Measurements from ENCODE around the gene PPP1CA. TPM values are rescaled to one million over a fixed set of nuclear protein-coding genes. Genes with fewer than 3 reads are reported as not detected.

The PPP1CA gene
- total and polyA plus RNA-seq, 11 donors, result 90.3 to 207 (median 105) TPM

- 19 to 28% (median 26%) methylated on average over 8 to 9 of the region's 9 CpGs for WGBS, 4 donors
- TF ChIP-seq, protein P1, sequence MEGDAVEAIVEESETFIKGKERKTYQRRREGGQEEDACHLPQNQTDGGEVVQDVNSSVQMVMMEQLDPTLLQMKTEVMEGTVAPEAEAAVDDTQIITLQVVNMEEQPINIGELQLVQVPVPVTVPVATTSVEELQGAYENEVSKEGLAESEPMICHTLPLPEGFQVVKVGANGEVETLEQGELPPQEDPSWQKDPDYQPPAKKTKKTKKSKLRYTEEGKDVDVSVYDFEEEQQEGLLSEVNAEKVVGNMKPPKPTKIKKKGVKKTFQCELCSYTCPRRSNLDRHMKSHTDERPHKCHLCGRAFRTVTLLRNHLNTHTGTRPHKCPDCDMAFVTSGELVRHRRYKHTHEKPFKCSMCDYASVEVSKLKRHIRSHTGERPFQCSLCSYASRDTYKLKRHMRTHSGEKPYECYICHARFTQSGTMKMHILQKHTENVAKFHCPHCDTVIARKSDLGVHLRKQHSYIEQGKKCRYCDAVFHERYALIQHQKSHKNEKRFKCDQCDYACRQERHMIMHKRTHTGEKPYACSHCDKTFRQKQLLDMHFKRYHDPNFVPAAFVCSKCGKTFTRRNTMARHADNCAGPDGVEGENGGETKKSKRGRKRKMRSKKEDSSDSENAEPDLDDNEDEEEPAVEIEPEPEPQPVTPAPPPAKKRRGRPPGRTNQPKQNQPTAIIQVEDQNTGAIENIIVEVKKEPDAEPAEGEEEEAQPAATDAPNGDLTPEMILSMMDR (IDR thresholded peaks at IDR 0.05), result no peak
- no peak for TF ChIP-seq POLR2A (IDR thresholded peaks at IDR 0.05)
- Histone ChIP-seq H3K36me3 (no peaks in the 10 kb centered on the region), H3K9me3 (no peaks in the 10 kb centered on the region), H3K27ac (no peak overlapping the region), H3K27me3 (no peaks in the 10 kb centered on the region), H3K4me3 (no peak overlapping the region), H3K4me1 (peaks cover 0 to 29% (median 13%) of the 10 kb centered on the region in 12 donors)
- intact Hi-C loops (cut with DNase I), result loop anchor here in 2 of 10 donors (5.0 kb wide), 2 partner anchors 120 kb away; partner anchors contain the start of genes CDK2AP2 (in 1 of the 2), GRK2 (in 1 of the 2) and PITPNM1 (in 1 of the 2)
- ATAC-seq, result no peak
- DNase-seq, result no peak
Observed at GRCh38 chr11:67387069-67387468, 14.6 kb downstream of the PPP1CA start.

GRCh38 chr11:67384851-67385366 is 16.7 kb downstream of the PPP1CA start:
- Histone ChIP-seq H3K4me1 (peaks cover 0 to 28% (median 5%) of the 10 kb centered on the region in 12 donors), H3K27ac (no peak overlapping the region), H3K9me3 (no peaks in the 10 kb centered on the region), H3K36me3 (no peaks in the 10 kb centered on the region), H3K4me3 (no peak overlapping the region), H3K27me3 (no peaks in the 10 kb centered on the region)
- 29 to 58% (median 36%) methylated on average over 3 of the region's 3 CpGs for WGBS, 4 donors
- TF ChIP-seq, protein P1 (IDR thresholded peaks at IDR 0.05), result no peak
- no peak for TF ChIP-seq POLR2A (IDR thresholded peaks at IDR 0.05)
- peak in 1 of 4 donors; percentile 4 for ATAC-seq
- peak in 1 of 5 donors; percentile 28 for DNase-seq
- intact Hi-C loops (cut with DNase I), result loop anchor here in 7 of 10 donors (5.0 kb wide), 5 partner anchors 38 to 303 kb away; partner anchors contain the start of genes GRK2 (in 2 of the 7), CDK2AP2 (in 1 of the 7) and PITPNM1 (in 1 of the 7)

DNA sequence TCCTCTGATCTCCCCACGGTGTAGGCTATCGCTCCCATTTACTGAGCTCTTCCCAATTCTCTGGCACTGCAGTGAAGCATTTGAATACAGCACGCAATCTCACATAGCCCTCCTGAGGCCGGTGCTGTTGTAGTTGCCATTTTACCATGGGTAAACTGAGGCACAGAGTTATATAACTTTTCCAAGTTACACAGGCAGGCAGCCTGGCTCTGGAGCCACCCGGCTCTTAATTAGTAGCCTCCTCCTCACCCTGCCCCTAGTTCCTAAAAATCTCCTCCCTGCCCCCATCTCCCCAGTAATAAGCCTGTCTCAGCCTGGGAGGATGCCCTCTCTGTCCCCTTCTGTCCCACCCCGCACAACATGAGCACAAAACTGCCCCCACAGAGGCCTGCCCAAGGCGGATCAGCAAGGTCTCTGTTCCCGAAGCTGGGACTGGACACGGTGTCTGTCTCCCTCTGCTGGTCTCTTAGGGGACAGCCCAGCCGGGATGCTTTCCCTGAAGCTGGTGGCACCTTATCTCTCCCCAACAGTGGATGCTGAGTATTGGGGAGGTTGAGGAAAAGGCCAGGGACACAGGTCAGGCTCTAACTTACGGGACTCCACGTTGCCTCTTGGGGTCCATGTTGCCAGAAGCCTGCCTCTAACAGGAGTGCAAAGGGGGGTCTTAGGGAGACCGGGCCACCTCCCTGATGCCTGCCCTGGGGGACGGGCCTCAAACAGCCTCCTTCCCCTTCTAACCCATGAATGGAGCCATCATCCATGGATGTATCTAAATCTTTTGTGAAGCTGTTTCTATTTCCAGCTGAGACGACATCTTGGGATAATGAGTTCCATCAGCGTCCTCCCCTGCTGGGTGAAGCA is 19.2 kb downstream of the PPP1CA start:
- TF ChIP-seq, protein P1 (IDR thresholded peaks at IDR 0.05), result peak; percentile 92 to 99 (median 96)
- TF ChIP-seq POLR2A (IDR thresholded peaks at IDR 0.05), result no peak
- peak; percentile 76 to 87 (median 80) for DNase-seq
- no peak overlapping the region for H3K27ac ChIP-seq
- no peaks in the 10 kb centered on the region for H3K27me3 ChIP-seq
- 40 to 44% (median 42%) methylated on average over 14 to 16 of the region's 16 CpGs for WGBS, 4 donors
- peaks cover 0 to 27% (median 5%) of the 10 kb centered on the region in 12 donors for H3K4me1 ChIP-seq
- intact Hi-C loops (cut with DNase I), result loop anchor here (1.0 to 5.0 kb wide), 8 partner anchors 25 to 302 kb away; partner anchors contain the start of gene GRK2 (in 1 of the 10)
- H3K4me3 ChIP-seq, result no peak overlapping the region
- no peaks in the 10 kb centered on the region for H3K36me3 ChIP-seq
- peak; percentile 72 to 88 (median 88) for ATAC-seq
- no peaks in the 10 kb centered on the region for H3K9me3 ChIP-seq
